OCI-LY3 (cell line): ENCODE data around the gene ZNF549.

Experiments used
- H2AFZ ChIP-seq: fragments of 200-600, 300-600 bp; shearing (Covaris generic); 2 replicates; pipeline ENCODE4 v1.6.0; 2014; ENCODE audit warnings: antibody characterized with exemption, low read depth, low read length
- H3K27ac ChIP-seq: fragments of 200-600, 300-600 bp; sonication (generic); 2 replicates; pipeline ENCODE4 v1.5.1; 2014; ENCODE audit warnings: mild to moderate bottlenecking, low read length, moderate library complexity, mixed read lengths
- H3K27me3 ChIP-seq: fragments of 200-600, 300-600 bp; sonication (generic); 2 replicates; pipeline ENCODE4 v1.6.1; 2014; ENCODE audit warnings: low read depth, low read length, mixed read lengths
- H3K36me3 ChIP-seq: fragments of 200-600, 300-600 bp; sonication (generic); replicated peaks from 2 replicates; pipeline ENCODE3; 2014; ENCODE audit warnings: low read depth, low read length, mixed read lengths
- H3K4me1 ChIP-seq: fragments of 300-600, 200-600 bp; sonication (generic); 2 replicates; pipeline ENCODE4 v1.6.1; 2014; ENCODE audit warnings: low read length, mixed read lengths
- H3K4me2 ChIP-seq: fragments of 200-600, 300-600 bp; sonication (generic); 2 replicates; pipeline ENCODE4 v1.6.1; 2014; ENCODE audit warnings: low read length, mixed read lengths
- H3K4me3 ChIP-seq: fragments of 300-600, 200-600 bp; sonication (generic); 2 replicates; pipeline ENCODE4 v1.5.1; 2014; ENCODE audit warnings: antibody characterized with exemption, mild to moderate bottlenecking, low read length, moderate library complexity
- H3K79me2 ChIP-seq: fragments of 300-600, 200-600 bp; shearing (Covaris generic); 2 replicates; pipeline ENCODE4 v1.6.1; 2014; ENCODE audit warnings: mild to moderate bottlenecking, low read length, mixed read lengths
- H3K9ac ChIP-seq: fragments of 300-600, 200-600 bp; shearing (Covaris generic); 2 replicates; pipeline ENCODE4 v1.6.0; 2014; ENCODE audit warnings: mild to moderate bottlenecking, low read length, moderate library complexity
- H3K9me3 ChIP-seq: fragments of 200-600, 300-600 bp; shearing (Covaris generic); 2 replicates; pipeline ENCODE4 v1.6.1; 2014; ENCODE audit warnings: low read length, mixed read lengths; ENCODE audit not compliant: insufficient read depth
- H4K20me1 ChIP-seq: fragments of 200-600, 300-600 bp; sonication (generic); 2 replicates; pipeline ENCODE4 v1.6.1; 2016; ENCODE audit warnings: low read length, mixed read lengths; ENCODE audit not compliant: insufficient read depth
- EZH2phosphoT487 ChIP-seq: fragments of 200-600 bp; shearing (Covaris generic); IDR thresholded peaks from 2 replicates; pipeline ENCODE4 v1.6.1; 2018; ENCODE audit warnings: antibody characterized with exemption, mixed run types, low read depth
- TF ChIP-seq, protein P1 (sequence below): fragments of 200-600, 300-600 bp; sonication (generic); IDR thresholded peaks from 2 replicates; pipeline ENCODE4 v1.5.1; 2014; ENCODE audit warnings: antibody characterized with exemption, low read length, low read depth

ZNF549 gene

DNA sequence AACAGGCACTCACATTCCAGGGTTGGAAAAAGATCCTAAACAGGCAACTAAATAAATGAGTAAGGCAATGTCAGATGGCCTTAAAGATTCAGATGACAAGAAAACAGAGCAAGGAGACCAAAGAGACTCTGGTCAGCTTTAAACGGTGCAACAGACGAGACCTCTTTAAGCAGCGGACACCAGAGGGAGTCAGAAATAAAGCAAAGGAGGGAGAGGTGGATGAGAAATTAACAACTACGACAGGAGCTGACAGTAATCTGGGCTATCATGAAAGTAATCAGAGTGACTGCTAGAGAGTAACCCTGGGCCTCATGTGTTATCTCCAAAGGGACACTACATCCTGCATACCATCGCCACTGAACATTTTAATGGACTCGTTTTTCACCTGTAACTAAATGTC is 31.4 kb downstream of the ZNF549 start:
- Histone ChIP-seq H3K36me3 (peaks cover 45% of the 10 kb centered on the region), H3K79me2 (peaks cover 21% of the 10 kb centered on the region), H3K9ac (peak overlapping the region; percentile 74; the same call in 1 of the 2 replicates), H3K4me2 (peak overlapping the region; percentile 86), H3K4me1 (peaks cover 6% of the 10 kb centered on the region), H4K20me1 (no peaks in the 10 kb centered on the region), H3K27ac (no peak overlapping the region), H3K4me3 (peak overlapping the region; percentile 90), H3K9me3 (peaks cover 37% of the 10 kb centered on the region), H3K27me3 (no peaks in the 10 kb centered on the region), H2AFZ (no peak overlapping the region)
- no peak for TF ChIP-seq EZH2phosphoT487
- TF ChIP-seq, protein P1, sequence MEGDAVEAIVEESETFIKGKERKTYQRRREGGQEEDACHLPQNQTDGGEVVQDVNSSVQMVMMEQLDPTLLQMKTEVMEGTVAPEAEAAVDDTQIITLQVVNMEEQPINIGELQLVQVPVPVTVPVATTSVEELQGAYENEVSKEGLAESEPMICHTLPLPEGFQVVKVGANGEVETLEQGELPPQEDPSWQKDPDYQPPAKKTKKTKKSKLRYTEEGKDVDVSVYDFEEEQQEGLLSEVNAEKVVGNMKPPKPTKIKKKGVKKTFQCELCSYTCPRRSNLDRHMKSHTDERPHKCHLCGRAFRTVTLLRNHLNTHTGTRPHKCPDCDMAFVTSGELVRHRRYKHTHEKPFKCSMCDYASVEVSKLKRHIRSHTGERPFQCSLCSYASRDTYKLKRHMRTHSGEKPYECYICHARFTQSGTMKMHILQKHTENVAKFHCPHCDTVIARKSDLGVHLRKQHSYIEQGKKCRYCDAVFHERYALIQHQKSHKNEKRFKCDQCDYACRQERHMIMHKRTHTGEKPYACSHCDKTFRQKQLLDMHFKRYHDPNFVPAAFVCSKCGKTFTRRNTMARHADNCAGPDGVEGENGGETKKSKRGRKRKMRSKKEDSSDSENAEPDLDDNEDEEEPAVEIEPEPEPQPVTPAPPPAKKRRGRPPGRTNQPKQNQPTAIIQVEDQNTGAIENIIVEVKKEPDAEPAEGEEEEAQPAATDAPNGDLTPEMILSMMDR: no peak

DNA sequence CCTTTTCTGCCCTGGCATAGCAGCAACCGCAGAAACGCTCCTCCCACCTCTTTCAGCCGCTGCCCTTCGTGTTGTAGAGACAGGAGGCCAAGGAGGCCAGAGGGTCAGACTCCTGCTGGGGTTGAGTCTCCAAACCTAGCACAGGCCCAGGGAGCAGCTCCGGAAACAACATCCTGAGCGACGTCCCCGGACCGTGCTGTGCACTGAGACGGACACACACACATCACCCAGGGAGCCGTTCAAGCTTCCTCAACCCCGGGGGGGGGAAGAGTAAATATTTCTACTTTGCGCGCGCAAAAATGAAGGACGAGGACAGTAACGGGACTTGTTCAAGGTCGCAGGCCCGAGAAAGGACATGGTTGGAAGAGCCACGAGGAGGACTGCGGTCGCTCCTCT is 31.9 kb downstream of the ZNF549 start:
- Histone ChIP-seq H3K4me3 (peak overlapping the region; percentile 90), H3K79me2 (peaks cover 21% of the 10 kb centered on the region), H3K4me2 (peak overlapping the region; percentile 86), H3K9ac (peak overlapping the region; percentile 74), H3K9me3 (peaks cover 40% of the 10 kb centered on the region), H3K36me3 (peaks cover 40% of the 10 kb centered on the region), H4K20me1 (no peaks in the 10 kb centered on the region), H3K27ac (no peak overlapping the region), H2AFZ (peak overlapping the region; percentile 93; the same call in 1 of the 2 replicates), H3K4me1 (peaks cover 6% of the 10 kb centered on the region), H3K27me3 (no peaks in the 10 kb centered on the region)
- no peak for TF ChIP-seq EZH2phosphoT487
- TF ChIP-seq, protein P1: no peak

DNA sequence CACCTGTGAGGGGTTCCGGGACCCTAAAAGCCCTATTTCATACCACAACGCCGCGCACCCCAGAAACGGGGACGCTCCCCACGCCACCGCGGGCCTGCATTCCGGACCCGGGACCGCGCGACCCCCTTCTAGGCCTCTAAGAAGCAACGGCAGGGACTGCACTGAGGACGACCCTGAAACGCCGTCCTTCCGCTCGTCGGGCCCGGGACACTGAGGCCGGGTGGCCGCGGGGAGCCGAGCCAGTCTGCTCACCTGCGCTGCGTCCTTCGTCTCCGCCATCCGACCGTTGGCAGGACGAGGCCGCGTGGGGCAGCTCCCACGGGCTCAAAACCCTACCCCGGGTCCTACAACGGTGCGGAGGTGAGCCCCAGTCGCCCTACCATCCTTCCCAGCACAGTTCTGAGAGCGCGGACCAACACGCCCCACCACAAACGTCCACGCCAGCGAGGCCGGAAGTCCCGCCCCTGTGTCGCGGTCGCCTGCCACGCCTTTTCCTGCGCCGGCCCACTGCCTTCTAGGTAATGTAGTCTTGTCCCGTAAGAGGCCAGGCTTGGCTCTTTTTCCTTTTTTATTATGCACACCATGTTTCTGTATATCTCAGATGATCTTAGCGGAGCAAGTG is 32.4 kb downstream of the ZNF549 start, which contains the start of gene ZNF550:
Gene ZNF550 (minus strand): TSS at position 460 of the 622 bp plus-strand sequence. CDS start 181 bp downstream, at position 279.
- Histone ChIP-seq H3K36me3 (peaks cover 35% of the 10 kb centered on the region), H3K4me2 (peak within 1 kb of the TSS; percentile 86), H3K9ac (peak within 1 kb of the TSS; percentile 74), H3K4me1 (peaks cover 6% of the 10 kb centered on the region), H2AFZ (peak within 1 kb of the TSS; percentile 93), H3K4me3 (peak within 1 kb of the TSS; percentile 90), H3K27me3 (no peaks in the 10 kb centered on the region), H4K20me1 (no peaks in the 10 kb centered on the region), H3K9me3 (peaks cover 43% of the 10 kb centered on the region), H3K79me2 (peaks cover 21% of the 10 kb centered on the region), H3K27ac (no peak within 1 kb of the TSS)
- no peak for TF ChIP-seq EZH2phosphoT487
- TF ChIP-seq, protein P1: no peak

DNA sequence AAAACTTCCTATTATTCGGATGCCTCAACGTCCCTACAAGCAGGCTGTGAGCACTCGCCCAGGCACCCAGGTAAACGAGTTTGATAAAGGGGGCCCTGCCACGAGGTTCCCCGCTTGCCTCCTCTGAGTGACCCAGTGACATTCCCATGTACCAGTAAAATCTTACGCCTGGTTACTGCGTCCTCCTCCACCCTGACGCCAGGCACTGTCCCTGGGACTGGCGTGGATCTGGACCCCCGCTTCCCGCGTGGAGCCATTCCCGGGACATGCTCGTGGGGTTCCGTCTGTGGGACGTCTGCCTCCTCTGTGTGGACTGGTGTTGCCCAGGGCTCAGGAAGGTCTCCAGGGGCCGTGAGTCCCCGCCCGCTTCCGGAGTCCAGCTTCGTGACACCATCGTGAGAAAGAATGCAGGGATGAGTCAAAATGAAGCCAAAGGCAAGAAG is 32.9 kb downstream of the ZNF549 start:
- peaks cover 21% of the 10 kb centered on the region for H3K79me2 ChIP-seq
- H3K4me2 ChIP-seq: peak overlapping the region; percentile 86
- peaks cover 6% of the 10 kb centered on the region for H3K4me1 ChIP-seq
- no peak overlapping the region for H3K27ac ChIP-seq
- TF ChIP-seq, protein P1: no peak
- TF ChIP-seq EZH2phosphoT487: no peak
- H3K27me3 ChIP-seq: no peaks in the 10 kb centered on the region
- H4K20me1 ChIP-seq: no peaks in the 10 kb centered on the region
- peak overlapping the region; percentile 90 for H3K4me3 ChIP-seq
- peaks cover 49% of the 10 kb centered on the region for H3K9me3 ChIP-seq
- no peak overlapping the region for H3K9ac ChIP-seq
- peaks cover 29% of the 10 kb centered on the region for H3K36me3 ChIP-seq
- peak overlapping the region; percentile 93 for H2AFZ ChIP-seq
